ENCODE measurements around the gene IGF2R. TPM values are rescaled to one million over a fixed set of nuclear protein-coding genes. Genes with fewer than 3 reads are reported as not detected.
"Not testable (repeated sequence)": the region's sequence is repeated elsewhere in the genome, so short reads cannot be mapped to it uniquely, and the experiment has no call there.

The IGF2R gene
- total and polyA plus RNA-seq, 2 of the 13 experiments (the other 11 are each of a cell fraction or from before 2014, with no cell fraction given): 38.3 to 70.0 TPM

GRCh38 chr6:160114536-160114935 lies 145.7 kb downstream of the IGF2R start:
- FAIRE-seq; H4K20me1 ChIP-seq (ENCODE audit: insufficient read depth, low read length); H3K4me3 ChIP-seq (replicated peaks in 1 of 3; ENCODE audit: insufficient read depth in 1 of 3, low read depth in 2 of 3, low read length in 3 of 3); ATAC-seq; intact Hi-C loops (cut with micrococcal nuclease; ENCODE audit: unreplicated experiment); DNase-seq (ENCODE audit: low spot score); H3K9ac ChIP-seq (ENCODE audit: insufficient read depth, low read depth, low read length); H3K9me3 ChIP-seq (ENCODE audit: low read length); CTCF ChIA-PET (ENCODE audit: low intra/inter-chr PET ratio, low total read pairs); H3K4me2 ChIP-seq (ENCODE audit: low read depth, low read length); POLR2A ChIA-PET; H3K27ac ChIP-seq (ENCODE audit: extremely low read length, insufficient read depth, low read length); H3K27me3 ChIP-seq (ENCODE audit: control insufficient read depth in 1 of 2, insufficient read depth in 2 of 2, low read length in 2 of 2); H2AFZ ChIP-seq (ENCODE audit: low read length); H3K79me2 ChIP-seq (ENCODE audit: insufficient read depth, low read length); BruUV-seq (replicated peaks); H3K36me3 ChIP-seq (replicated peaks in 1 of 2; ENCODE audit: control insufficient read depth in 1 of 2, insufficient read depth in 2 of 2, low read length in 2 of 2); in situ Hi-C loops (cut with HindIII; ENCODE audit: extremely low pct_ligation_motif_present, low pct_unique_long_range_greater_than_20kb): not testable (repeated sequence)
- H3K4me1 ChIP-seq (ENCODE audit: insufficient read depth, low read length): peaks cover 23% of the 10 kb centered on the region
- WGBS (ENCODE audit: low lambda C conversion rate): 97% methylated on average over 11 of the region's 29 CpGs

GRCh38 chr6:160115421-160115820 lies 146.5 kb downstream of the IGF2R start:
- Histone ChIP-seq H3K9me3 (ENCODE audit: low read length) (no peaks in the 10 kb centered on the region), H3K79me2 (ENCODE audit: insufficient read depth, low read length) (no peaks in the 10 kb centered on the region), H3K27ac (ENCODE audit: extremely low read length, insufficient read depth, low read length) (no peak overlapping the region), H3K4me1 (ENCODE audit: insufficient read depth, low read length) (peaks cover 23% of the 10 kb centered on the region), H3K4me3 (replicated peaks in 1 of 3; ENCODE audit: insufficient read depth in 1 of 3, low read depth in 2 of 3, low read length in 3 of 3) (no peak overlapping the region), H2AFZ (ENCODE audit: low read length) (no peak overlapping the region), H3K27me3 (ENCODE audit: control insufficient read depth in 1 of 2, insufficient read depth in 2 of 2, low read length in 2 of 2) (no peaks in the 10 kb centered on the region), H3K36me3 (replicated peaks in 1 of 2; ENCODE audit: control insufficient read depth in 1 of 2, insufficient read depth in 2 of 2, low read length in 2 of 2) (no peaks in the 10 kb centered on the region), H3K9ac (ENCODE audit: insufficient read depth, low read depth, low read length) (no peak overlapping the region), H4K20me1 (ENCODE audit: insufficient read depth, low read length) (no peaks in the 10 kb centered on the region), H3K4me2 (ENCODE audit: low read depth, low read length) (no peak overlapping the region)
- WGBS (ENCODE audit: low lambda C conversion rate): 94% methylated on average over 2 of the region's 3 CpGs
- in situ Hi-C loops (cut with HindIII; ENCODE audit: extremely low pct_ligation_motif_present, low pct_unique_long_range_greater_than_20kb): no loop called here
- ChIA-PET POLR2A (no interaction called here), CTCF (ENCODE audit: low intra/inter-chr PET ratio, low total read pairs) (no interaction called here)
- no peak for DNase-seq (ENCODE audit: low spot score)
- TF ChIP-seq ZNF274 (CRISPR knock-in tag; IDR thresholded peaks at IDR 0.05) (0 out of 2 replicates have a peak, but pooled peaks have one; percentile 26), ZBTB26 (CRISPR knock-in tag; IDR thresholded peaks at IDR 0.05; ENCODE audit: borderline replicate concordance) (no peak), WIZ (CRISPR knock-in tag; IDR thresholded peaks at IDR 0.05) (no peak), ZNF383 (CRISPR knock-in tag; IDR thresholded peaks at IDR 0.05; ENCODE audit: borderline replicate concordance) (no peak), BCLAF1 (IDR thresholded peaks at IDR 0.05) (no peak), SRSF1 (optimal IDR thresholded peaks at IDR 0.05; ENCODE audit: low read depth, low read length) (no peak)
- BruUV-seq (replicated peaks): no TSS peak
- ATAC-seq: no peak
- no peak for FAIRE-seq
- intact Hi-C loops (cut with micrococcal nuclease; ENCODE audit: unreplicated experiment): no loop called here

Measured in HepG2 (cell line).